ENCODE results near the gene KHDRBS1. TPM values are rescaled to one million over a fixed set of nuclear protein-coding genes. Genes with fewer than 3 reads are reported as not detected.

The KHDRBS1 gene
- total and polyA plus RNA-seq, 2 of the 13 experiments (the other 11 are each of a cell fraction or from before 2014, with no cell fraction given), result 25.1 to 39.0 TPM

DNA sequence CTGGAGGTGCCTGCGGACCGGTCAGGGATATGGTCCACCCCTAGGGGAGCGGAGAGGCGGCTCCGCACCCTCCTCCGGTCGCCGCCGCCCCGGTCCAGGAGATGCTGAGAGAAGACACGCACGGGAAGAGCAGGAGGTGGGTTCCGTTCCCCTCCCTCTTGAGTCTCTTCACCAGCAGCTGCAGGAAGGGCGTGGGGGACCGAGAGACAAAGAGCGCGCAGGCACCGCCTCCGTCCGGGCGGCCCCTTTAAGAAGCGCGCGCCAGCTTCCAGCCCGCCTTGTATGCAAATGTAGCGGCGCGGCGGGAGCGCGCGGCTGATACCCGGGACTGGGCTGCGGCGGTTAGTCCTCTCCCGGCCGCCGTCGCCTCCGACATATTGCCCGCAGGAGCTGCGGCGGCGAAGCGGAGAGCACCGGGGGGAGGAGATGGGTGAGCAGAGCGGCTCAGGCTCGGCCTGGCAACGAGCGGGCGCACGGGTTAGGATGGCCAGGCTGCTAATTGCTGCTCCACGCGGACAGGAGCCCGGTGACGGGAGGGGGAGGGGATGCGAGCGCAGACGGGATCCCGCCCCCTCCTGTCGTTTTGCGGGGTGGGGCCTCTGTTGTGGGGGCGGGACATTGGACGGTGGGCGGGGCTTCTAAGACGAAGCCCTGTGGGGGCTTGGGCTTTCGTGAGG is 59.1 kb downstream of the KHDRBS1 start, which contains the start of gene TMEM39B (continued):
- TF ChIP-seq ZNF678 (CRISPR knock-in tag; IDR thresholded peaks at IDR 0.05) (no peak), AHR (CRISPR knock-in tag; IDR thresholded peaks at IDR 0.05) (peak; percentile 39; the same call in 1 of the 2 replicates), FOXO1 (CRISPR knock-in tag; IDR thresholded peaks at IDR 0.05) (no peak), ZNF20 (CRISPR knock-in tag; IDR thresholded peaks at IDR 0.05) (no peak), ZNF207 (IDR thresholded peaks at IDR 0.05; ENCODE audit: borderline replicate concordance) (no peak), NFIC (IDR thresholded peaks at IDR 0.05; ENCODE audit: low read length) (no peak), ZC3H4 (CRISPR knock-in tag; IDR thresholded peaks at IDR 0.05; ENCODE audit: borderline replicate concordance) (no peak), ZNF616 (CRISPR knock-in tag; IDR thresholded peaks at IDR 0.05; ENCODE audit: low read depth) (0 out of 2 replicates have a peak, but pooled peaks have one; percentile 32), ZNF136 (CRISPR knock-in tag; IDR thresholded peaks at IDR 0.05; ENCODE audit: low read depth) (peak; percentile 87), ZBTB1 (CRISPR knock-in tag; IDR thresholded peaks at IDR 0.05; ENCODE audit: borderline replicate concordance) (no peak), HDAC6 (IDR thresholded peaks at IDR 0.05; ENCODE audit: low read depth, low read length) (no peak), SMAD3 (CRISPR knock-in tag; IDR thresholded peaks at IDR 0.05) (no peak), GTF3A (CRISPR knock-in tag; conservative IDR thresholded peaks at IDR 0.05) (peak; percentile 81; the same call in 1 of the 2 replicates), SALL2 (CRISPR knock-in tag; IDR thresholded peaks at IDR 0.05) (peak; percentile 95), ZNF761 (CRISPR knock-in tag; conservative IDR thresholded peaks at IDR 0.05) (no peak; the same call in 1 of the 2 replicates), ETV6 (CRISPR knock-in tag; conservative IDR thresholded peaks at IDR 0.05) (no peak; the same call in 1 of the 2 replicates), ARID2 (CRISPR knock-in tag; IDR thresholded peaks at IDR 0.05; ENCODE audit: borderline replicate concordance) (no peak; the same call in 1 of the 2 replicates), ZNF720 (CRISPR knock-in tag; IDR thresholded peaks at IDR 0.05) (no peak), ZNF33A (CRISPR knock-in tag; IDR thresholded peaks at IDR 0.05; ENCODE audit: borderline replicate concordance) (no peak), ERF (CRISPR knock-in tag; IDR thresholded peaks at IDR 0.05) (peak; percentile 67; the same call in 1 of the 2 replicates)
- TF ChIP-seq, protein P1, sequence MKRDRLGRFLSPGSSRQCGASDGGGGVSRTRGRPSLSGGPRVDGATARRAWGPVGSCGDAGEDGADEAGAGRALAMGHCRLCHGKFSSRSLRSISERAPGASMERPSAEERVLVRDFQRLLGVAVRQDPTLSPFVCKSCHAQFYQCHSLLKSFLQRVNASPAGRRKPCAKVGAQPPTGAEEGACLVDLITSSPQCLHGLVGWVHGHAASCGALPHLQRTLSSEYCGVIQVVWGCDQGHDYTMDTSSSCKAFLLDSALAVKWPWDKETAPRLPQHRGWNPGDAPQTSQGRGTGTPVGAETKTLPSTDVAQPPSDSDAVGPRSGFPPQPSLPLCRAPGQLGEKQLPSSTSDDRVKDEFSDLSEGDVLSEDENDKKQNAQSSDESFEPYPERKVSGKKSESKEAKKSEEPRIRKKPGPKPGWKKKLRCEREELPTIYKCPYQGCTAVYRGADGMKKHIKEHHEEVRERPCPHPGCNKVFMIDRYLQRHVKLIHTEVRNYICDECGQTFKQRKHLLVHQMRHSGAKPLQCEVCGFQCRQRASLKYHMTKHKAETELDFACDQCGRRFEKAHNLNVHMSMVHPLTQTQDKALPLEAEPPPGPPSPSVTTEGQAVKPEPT (CRISPR knock-in tag; IDR thresholded peaks at IDR 0.05; ENCODE audit: low read depth), result peak; percentile 73; the same call in 1 of the 2 replicates
- TF ChIP-seq, protein P2, sequence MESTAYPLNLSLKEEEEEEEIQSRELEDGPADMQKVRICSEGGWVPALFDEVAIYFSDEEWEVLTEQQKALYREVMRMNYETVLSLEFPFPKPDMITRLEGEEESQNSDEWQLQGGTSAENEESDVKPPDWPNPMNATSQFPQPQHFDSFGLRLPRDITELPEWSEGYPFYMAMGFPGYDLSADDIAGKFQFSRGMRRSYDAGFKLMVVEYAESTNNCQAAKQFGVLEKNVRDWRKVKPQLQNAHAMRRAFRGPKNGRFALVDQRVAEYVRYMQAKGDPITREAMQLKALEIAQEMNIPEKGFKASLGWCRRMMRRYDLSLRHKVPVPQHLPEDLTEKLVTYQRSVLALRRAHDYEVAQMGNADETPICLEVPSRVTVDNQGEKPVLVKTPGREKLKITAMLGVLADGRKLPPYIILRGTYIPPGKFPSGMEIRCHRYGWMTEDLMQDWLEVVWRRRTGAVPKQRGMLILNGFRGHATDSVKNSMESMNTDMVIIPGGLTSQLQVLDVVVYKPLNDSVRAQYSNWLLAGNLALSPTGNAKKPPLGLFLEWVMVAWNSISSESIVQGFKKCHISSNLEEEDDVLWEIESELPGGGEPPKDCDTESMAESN (CRISPR knock-in tag; conservative IDR thresholded peaks at IDR 0.05), result peak; percentile 88
- TF ChIP-seq, protein P3, sequence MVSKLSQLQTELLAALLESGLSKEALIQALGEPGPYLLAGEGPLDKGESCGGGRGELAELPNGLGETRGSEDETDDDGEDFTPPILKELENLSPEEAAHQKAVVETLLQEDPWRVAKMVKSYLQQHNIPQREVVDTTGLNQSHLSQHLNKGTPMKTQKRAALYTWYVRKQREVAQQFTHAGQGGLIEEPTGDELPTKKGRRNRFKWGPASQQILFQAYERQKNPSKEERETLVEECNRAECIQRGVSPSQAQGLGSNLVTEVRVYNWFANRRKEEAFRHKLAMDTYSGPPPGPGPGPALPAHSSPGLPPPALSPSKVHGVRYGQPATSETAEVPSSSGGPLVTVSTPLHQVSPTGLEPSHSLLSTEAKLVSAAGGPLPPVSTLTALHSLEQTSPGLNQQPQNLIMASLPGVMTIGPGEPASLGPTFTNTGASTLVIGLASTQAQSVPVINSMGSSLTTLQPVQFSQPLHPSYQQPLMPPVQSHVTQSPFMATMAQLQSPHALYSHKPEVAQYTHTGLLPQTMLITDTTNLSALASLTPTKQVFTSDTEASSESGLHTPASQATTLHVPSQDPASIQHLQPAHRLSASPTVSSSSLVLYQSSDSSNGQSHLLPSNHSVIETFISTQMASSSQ (IDR thresholded peaks at IDR 0.05; ENCODE audit: low read depth), result no peak
- TF ChIP-seq, protein P3 (CRISPR knock-in tag; IDR thresholded peaks at IDR 0.05; ENCODE audit: borderline replicate concordance), result 0 out of 2 replicates have a peak, but pooled peaks have one; percentile 58
